K562 (cell line): ENCODE results near the gene OXA1L. TPM values are rescaled to one million over a fixed set of nuclear protein-coding genes. Genes with fewer than 3 reads are reported as not detected.

Source experiments
- BCL6 ChIP-seq: fragments of 250-450 bp; sonication (Bioruptor Pico); IDR thresholded peaks from 2 replicates; pipeline ENCODE4 v1.4.0; 2020
- BRF1 ChIP-seq: IDR thresholded peaks from 3 replicates; pipeline ENCODE4 v1.6.1; 2011; ENCODE audit warnings: borderline replicate concordance, mild to moderate bottlenecking; ENCODE audit not compliant: insufficient read length; ENCODE audit errors: extremely low read depth
- E2F5 ChIP-seq: sonication (generic); formaldehyde crosslinking; IDR thresholded peaks from 2 replicates; pipeline ENCODE4 v1.8.0; 2022; ENCODE audit warnings: mild to moderate bottlenecking, missing genetic modification reagents
- KAT7 ChIP-seq: sonication (generic); formaldehyde crosslinking; IDR thresholded peaks from 2 replicates; pipeline ENCODE4 v1.8.0; 2022; ENCODE audit warnings: missing genetic modification reagents, mild to moderate bottlenecking, borderline replicate concordance
- NKRF ChIP-seq: fragments of 450-650 bp; IDR thresholded peaks from 2 replicates; pipeline ENCODE4 v1.6.1; 2016; ENCODE audit warnings: borderline replicate concordance
- NR1H2 ChIP-seq: sonication (generic); formaldehyde crosslinking; IDR thresholded peaks from 2 replicates; pipeline ENCODE4 v1.4.0; 2020; ENCODE audit warnings: mild to moderate bottlenecking, missing genetic modification reagents
- OTX1 ChIP-seq: fragments of 450-650 bp; formaldehyde crosslinking; IDR thresholded peaks from 2 replicates; pipeline ENCODE4 v1.4.0; 2022; ENCODE audit warnings: mild to moderate bottlenecking
- POLR2AphosphoS2 ChIP-seq: IDR thresholded peaks from 2 replicates; pipeline ENCODE4 v1.6.1; 2012; ENCODE audit warnings: low read length, improper control_type of control experiment
- RUNX1 ChIP-seq: sonication (generic); IDR thresholded peaks from 2 replicates; pipeline ENCODE4 v1.6.1; 2016; ENCODE audit warnings: antibody characterized with exemption, low read depth
- TARDBP ChIP-seq: fragments of 450-650 bp; IDR thresholded peaks from 2 replicates; pipeline ENCODE4 v1.6.1; 2016
- ZNF316 ChIP-seq: fragments of 450-650 bp; IDR thresholded peaks from 2 replicates; pipeline ENCODE4 v1.6.1; 2016
- ZNF407 ChIP-seq: fragments of 450-650 bp; IDR thresholded peaks from 2 replicates; pipeline ENCODE4 v1.6.1; 2016; ENCODE audit warnings: low read depth
- ZNF436 ChIP-seq: fragments of 250-450, 450-650 bp; sonication (Bioruptor Pico); formaldehyde crosslinking; IDR thresholded peaks from 2 replicates; pipeline ENCODE4 v1.7.0; 2020; ENCODE audit warnings: mild to moderate bottlenecking
- ZNF740 ChIP-seq, 3 experiments: fragments of 200-800 bp in 1 of 3; sonication (Bioruptor generic) in 1 of 3; sonication (generic) in 1 of 3; formaldehyde crosslinking in 1 of 3; IDR thresholded peaks; 2 replicates each; pipeline versions ENCODE4 v1.6.1 to v1.8.0; 2016 to 2022; ENCODE audit warnings: mild to moderate bottlenecking in 2 of 3, missing compliant biosample characterization in 2 of 3, missing genetic modification characterization in 2 of 3, missing genetic modification reagents in 1 of 3
- polyA plus RNA-seq, 8 experiments: library from polyadenylated mRNA; depleted of rRNA in 4 of 8; stranded (reverse) in 5 of 8; unstranded in 3 of 8; fragments of >200 nt; fragmentation: Nextera tagmentation in 2 of 8; fragmentation: Illumina TruSeq in 1 of 8; extraction: Ambion mirVana in 2 of 8; extraction: Trizol in 1 of 8; gene quantifications; 2 replicates each; pipeline versions ENCODE4 v1.2.1 to v1.2.3, GENCODE V29; 2011 to 2014; ENCODE audit warnings: inconsistent platforms in 1 of 8, missing spikeins in 1 of 8
- total RNA-seq, 7 experiments: library from RNA; depleted of rRNA in 6 of 7; stranded (reverse); fragments of >200 nt in 6 of 7; fragmentation: Illumina TruSeq in 2 of 7; extraction: Trizol in 2 of 7; gene quantifications; 2 replicates each; pipeline versions ENCODE4 v1.2.1 to v1.2.3, GENCODE V29; 2011 to 2021; ENCODE audit warnings: low replicate concordance in 1 of 7

Gene OXA1L
- total and polyA plus RNA-seq, 9 of the 15 experiments (the other 6 are each of a cell fraction or from before 2014, with no cell fraction given) = 100 to 204 (median 145) TPM

- TF ChIP-seq POLR2AphosphoS2 = no peak
- no peak for TF ChIP-seq E2F5 (CRISPR knock-in tag)
- TF ChIP-seq RUNX1 = no peak
- TF ChIP-seq TARDBP = peak; percentile 51; the same call in 1 of the 2 replicates
- peak; percentile 87 for TF ChIP-seq NKRF
- TF ChIP-seq NR1H2 (CRISPR knock-in tag) = peak; percentile 97
- TF ChIP-seq BCL6 (CRISPR knock-in tag) = no peak
- no peak for TF ChIP-seq ZNF436
- peak; percentile 82; the same call in 1 of the 2 replicates for TF ChIP-seq KAT7
- TF ChIP-seq ZNF407 = 0 out of 2 replicates have a peak, but pooled peaks have one; percentile 19
- TF ChIP-seq ZNF740 (CRISPR knock-in tag; IDR thresholded peaks at IDR 0.05) = peak; percentile 32; the same call in 1 of the 2 replicates
- TF ChIP-seq ZNF740 (tag; IDR thresholded peaks at IDR 0.05) = no peak
- TF ChIP-seq OTX1 (CRISPR knock-in tag) = no peak
- TF ChIP-seq BRF1 = no peak
- TF ChIP-seq ZNF316 = peak; percentile 22; the same call in 1 of the 2 replicates
Measured at GRCh38 chr14:22766457-22767322, at the start of gene OXA1L (continued).
